A673 (cell line): ENCODE measurements around the gene TEX14. TPM values are rescaled to one million over a fixed set of nuclear protein-coding genes. Genes with fewer than 3 reads are reported as not detected.

Source experiments
- Bru-seq: library from RNA; stranded (reverse); fragments of 400-500 nt; gene quantifications from one replicate; lab custom pipeline; 2021; lab: Mats Ljungman, UMichigan
- BruChase-seq, 2 experiments: library from RNA; stranded (reverse); fragments of 400-500 nt; gene quantifications; one replicate each; lab custom pipeline; 2021; lab: Mats Ljungman, UMichigan
- BruUV-seq: library from RNA; stranded (reverse); fragments of 400-500 nt; replicated peaks from 2 replicates; lab custom pipeline; 2021; lab: Mats Ljungman, UMichigan
- CTCF ChIA-PET: fragments of 300-600 bp; sonication (Branson Sonifier 250); formaldehyde crosslinking; loops from one replicate; lab custom pipeline; 2022; ENCODE audit warnings: antibody characterized with exemption; lab: Charles Lee
- POLR2A ChIA-PET: fragments of 300-600 bp; sonication (Branson Sonifier 250); formaldehyde crosslinking; loops from one replicate; lab custom pipeline; 2022; ENCODE audit warnings: antibody characterized with exemption; ENCODE audit not compliant: low non-redundant PET; lab: Charles Lee
- DNase-seq: peaks from one replicate; pipeline ENCODE4 v3.0.0-alpha.2; 2015; ENCODE audit warnings: low spot score
- H3K27ac ChIP-seq: fragments of 200-600 bp; sonication (generic); 2 replicates; pipeline ENCODE4 v1.5.1; 2016; ENCODE audit warnings: mixed run types, low read depth, mild to moderate bottlenecking, mixed read lengths, antibody characterized with exemption, low read length; ENCODE audit not compliant: poor library complexity, severe bottlenecking
- H3K27me3 ChIP-seq: fragments of 200-600 bp; sonication (generic); replicated peaks from 2 replicates; pipeline ENCODE4 v1.6.1; 2017; ENCODE audit warnings: mixed run types, low read depth, mild to moderate bottlenecking, mixed read lengths, antibody characterized with exemption, low read length; ENCODE audit not compliant: insufficient read depth, poor library complexity
- H3K36me3 ChIP-seq: fragments of 200-600 bp; sonication (generic); 2 replicates; pipeline ENCODE4 v1.6.1; 2016; ENCODE audit warnings: mixed run types, mild to moderate bottlenecking, mixed read lengths, antibody characterized with exemption, low read length; ENCODE audit not compliant: insufficient read depth, poor library complexity, severe bottlenecking
- H3K4me1 ChIP-seq: fragments of 200-600 bp; sonication (generic); 2 replicates; pipeline ENCODE4 v1.6.1; 2017; ENCODE audit warnings: mixed run types, mild to moderate bottlenecking, mixed read lengths, antibody characterized with exemption, low read length; ENCODE audit not compliant: insufficient read depth, poor library complexity, severe bottlenecking
- H3K4me3 ChIP-seq: fragments of 200-600 bp; sonication (generic); 2 replicates; pipeline ENCODE4 v1.5.1; 2016; ENCODE audit warnings: low read depth, mixed run types, mild to moderate bottlenecking, mixed read lengths, low read length; ENCODE audit not compliant: poor library complexity, severe bottlenecking
- H3K9me3 ChIP-seq: fragments of 200-600 bp; sonication (generic); 2 replicates; pipeline ENCODE4 v1.6.1; 2016; ENCODE audit warnings: mixed run types, low read depth, mild to moderate bottlenecking, mixed read lengths, antibody characterized with exemption, low read length; ENCODE audit not compliant: poor library complexity, severe bottlenecking
- EZH2 ChIP-seq: fragments of 200-600 bp; sonication (generic); IDR thresholded peaks from 2 replicates; pipeline ENCODE4 v1.6.1; 2017; ENCODE audit warnings: borderline replicate concordance, low read depth, mild to moderate bottlenecking, mixed read lengths, antibody characterized with exemption, low read length; ENCODE audit not compliant: poor library complexity, severe bottlenecking
- intact Hi-C: fragments of 100-400 bp; cut with micrococcal nuclease; formaldehyde crosslinking; loops from one replicate; pipeline ENCODE4 v1.10.0; 2022; ENCODE audit not compliant: unreplicated experiment
- long read RNA-seq: library from polyadenylated mRNA; stranded (forward); transcript quantifications from one replicate; pipeline ENCODE4 v2.0.0, GENCODE V29; 2022
- total RNA-seq: library from RNA; stranded (reverse); gene quantifications from 2 replicates; pipeline ENCODE4 v1.2.3, GENCODE V29; 2021
- TF ChIP-seq, protein P1 (sequence below): fragments of 300-800, 200-600 bp; sonication (generic); conservative IDR thresholded peaks from 2 replicates; pipeline ENCODE4 v1.5.1; 2017; ENCODE audit warnings: low read depth, mild to moderate bottlenecking, antibody characterized with exemption, low read length, moderate library complexity, mixed read lengths

Gene TEX14, protein sequence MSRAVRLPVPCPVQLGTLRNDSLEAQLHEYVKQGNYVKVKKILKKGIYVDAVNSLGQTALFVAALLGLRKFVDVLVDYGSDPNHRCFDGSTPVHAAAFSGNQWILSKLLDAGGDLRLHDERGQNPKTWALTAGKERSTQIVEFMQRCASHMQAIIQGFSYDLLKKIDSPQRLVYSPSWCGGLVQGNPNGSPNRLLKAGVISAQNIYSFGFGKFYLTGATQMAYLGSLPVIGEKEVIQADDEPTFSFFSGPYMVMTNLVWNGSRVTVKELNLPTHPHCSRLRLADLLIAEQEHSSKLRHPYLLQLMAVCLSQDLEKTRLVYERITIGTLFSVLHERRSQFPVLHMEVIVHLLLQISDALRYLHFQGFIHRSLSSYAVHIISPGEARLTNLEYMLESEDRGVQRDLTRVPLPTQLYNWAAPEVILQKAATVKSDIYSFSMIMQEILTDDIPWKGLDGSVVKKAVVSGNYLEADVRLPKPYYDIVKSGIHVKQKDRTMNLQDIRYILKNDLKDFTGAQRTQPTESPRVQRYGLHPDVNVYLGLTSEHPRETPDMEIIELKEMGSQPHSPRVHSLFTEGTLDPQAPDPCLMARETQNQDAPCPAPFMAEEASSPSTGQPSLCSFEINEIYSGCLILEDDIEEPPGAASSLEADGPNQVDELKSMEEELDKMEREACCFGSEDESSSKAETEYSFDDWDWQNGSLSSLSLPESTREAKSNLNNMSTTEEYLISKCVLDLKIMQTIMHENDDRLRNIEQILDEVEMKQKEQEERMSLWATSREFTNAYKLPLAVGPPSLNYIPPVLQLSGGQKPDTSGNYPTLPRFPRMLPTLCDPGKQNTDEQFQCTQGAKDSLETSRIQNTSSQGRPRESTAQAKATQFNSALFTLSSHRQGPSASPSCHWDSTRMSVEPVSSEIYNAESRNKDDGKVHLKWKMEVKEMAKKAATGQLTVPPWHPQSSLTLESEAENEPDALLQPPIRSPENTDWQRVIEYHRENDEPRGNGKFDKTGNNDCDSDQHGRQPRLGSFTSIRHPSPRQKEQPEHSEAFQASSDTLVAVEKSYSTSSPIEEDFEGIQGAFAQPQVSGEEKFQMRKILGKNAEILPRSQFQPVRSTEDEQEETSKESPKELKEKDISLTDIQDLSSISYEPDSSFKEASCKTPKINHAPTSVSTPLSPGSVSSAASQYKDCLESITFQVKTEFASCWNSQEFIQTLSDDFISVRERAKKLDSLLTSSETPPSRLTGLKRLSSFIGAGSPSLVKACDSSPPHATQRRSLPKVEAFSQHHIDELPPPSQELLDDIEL (N-terminal part only)
- total RNA-seq (0.26 and 0.50 TPM in 2 replicates), Bru-seq, nascent RNA (percentile 26 among the genes with signal in this experiment), BruChase-seq, experiment 1, labeled RNA remaining after a 2-hour chase (percentile 26 among the genes with signal in this experiment), BruChase-seq, experiment 2, labeled RNA remaining after a 6-hour chase (percentile 29 among the genes with signal in this experiment)
- long read RNA-seq, partial matches to known transcripts: 0 of 2 reads
- long read RNA-seq, other reads (novel, unspliced or antisense): 2 of 2 reads

DNA sequence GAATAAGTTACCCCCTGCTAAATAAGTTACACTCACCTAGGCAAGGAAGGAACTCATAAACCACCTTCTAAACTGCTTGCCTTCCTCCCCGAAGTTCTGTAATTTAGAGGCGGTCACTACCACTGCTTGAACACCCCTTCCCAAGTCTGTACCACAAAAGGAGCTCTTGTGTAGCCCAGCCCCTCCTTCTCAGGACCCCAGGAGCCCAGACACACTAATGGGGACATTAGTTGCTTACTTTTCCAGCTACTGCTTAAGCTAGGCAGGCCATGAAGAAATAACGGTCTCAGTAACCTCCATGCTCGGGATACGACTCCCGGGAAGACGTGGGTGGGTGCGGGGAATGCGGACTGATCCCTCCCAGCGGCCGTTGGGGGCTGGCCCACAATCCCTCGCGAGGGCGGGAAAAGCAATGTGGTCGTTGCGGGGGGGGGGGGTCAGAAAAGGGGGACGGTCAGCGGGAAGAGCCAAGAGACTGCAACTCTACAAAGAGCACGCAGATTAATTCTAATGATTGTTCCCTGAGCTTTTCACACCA lies at the start of gene TEX14:
TSS of gene TEX14 (minus strand) at position 345 of the 538 bp plus-strand sequence. CDS start 40,044 bp downstream, outside the sequence.
- CTCF ChIA-PET: no interaction called here
- Histone ChIP-seq H3K36me3 (no peaks in the 10 kb centered on the region), H3K4me1 (peaks cover 6% of the 10 kb centered on the region), H3K27ac (peak within 1 kb of the TSS; percentile 87), H3K4me3 (peak within 1 kb of the TSS; percentile 60), H3K9me3 (no peaks in the 10 kb centered on the region), H3K27me3 (no peaks in the 10 kb centered on the region)
- intact Hi-C loops: loop anchor here (2.0 to 10.0 kb wide), 2 partner anchors 33 to 177 kb away; partner anchors contain the start of gene MTMR4
- TF ChIP-seq, protein P1, sequence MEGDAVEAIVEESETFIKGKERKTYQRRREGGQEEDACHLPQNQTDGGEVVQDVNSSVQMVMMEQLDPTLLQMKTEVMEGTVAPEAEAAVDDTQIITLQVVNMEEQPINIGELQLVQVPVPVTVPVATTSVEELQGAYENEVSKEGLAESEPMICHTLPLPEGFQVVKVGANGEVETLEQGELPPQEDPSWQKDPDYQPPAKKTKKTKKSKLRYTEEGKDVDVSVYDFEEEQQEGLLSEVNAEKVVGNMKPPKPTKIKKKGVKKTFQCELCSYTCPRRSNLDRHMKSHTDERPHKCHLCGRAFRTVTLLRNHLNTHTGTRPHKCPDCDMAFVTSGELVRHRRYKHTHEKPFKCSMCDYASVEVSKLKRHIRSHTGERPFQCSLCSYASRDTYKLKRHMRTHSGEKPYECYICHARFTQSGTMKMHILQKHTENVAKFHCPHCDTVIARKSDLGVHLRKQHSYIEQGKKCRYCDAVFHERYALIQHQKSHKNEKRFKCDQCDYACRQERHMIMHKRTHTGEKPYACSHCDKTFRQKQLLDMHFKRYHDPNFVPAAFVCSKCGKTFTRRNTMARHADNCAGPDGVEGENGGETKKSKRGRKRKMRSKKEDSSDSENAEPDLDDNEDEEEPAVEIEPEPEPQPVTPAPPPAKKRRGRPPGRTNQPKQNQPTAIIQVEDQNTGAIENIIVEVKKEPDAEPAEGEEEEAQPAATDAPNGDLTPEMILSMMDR: no peak
- TF ChIP-seq EZH2: no peak
- POLR2A ChIA-PET: no interaction called here
- BruUV-seq: no TSS peak
- no peak for DNase-seq

DNA sequence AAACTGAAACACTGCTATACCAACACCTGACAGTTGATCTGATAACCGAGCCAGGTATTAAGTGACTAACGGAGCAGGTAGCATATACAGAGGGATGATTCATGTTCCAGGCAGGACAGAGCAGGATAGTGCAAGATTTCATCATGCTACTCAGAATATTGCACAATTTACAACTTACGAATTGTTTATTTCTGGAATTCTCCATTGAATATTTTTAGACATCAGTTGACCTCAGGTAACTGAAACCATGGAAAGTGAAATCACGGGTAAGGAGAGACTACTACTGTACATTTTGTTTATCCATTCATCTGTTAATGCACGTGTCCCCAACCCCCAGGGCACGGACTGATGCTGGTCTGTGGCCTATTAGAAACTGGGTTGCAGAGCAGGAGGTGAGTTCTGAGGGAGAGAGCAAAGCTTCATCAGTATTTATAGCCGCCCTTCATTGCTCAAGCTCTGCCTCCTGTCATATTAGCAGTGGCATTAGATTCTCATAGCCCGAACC lies 49.3 kb upstream of the TEX14 start:
- ChIA-PET POLR2A (no interaction called here), CTCF (no interaction called here)
- no peak overlapping the region for H3K27ac ChIP-seq
- H3K4me3 ChIP-seq: no peak overlapping the region
- DNase-seq: no peak
- no peaks in the 10 kb centered on the region for H3K4me1 ChIP-seq
- intact Hi-C loops: no loop called here
- TF ChIP-seq, protein P1: no peak
- no peak for TF ChIP-seq EZH2
- H3K27me3 ChIP-seq: no peaks in the 10 kb centered on the region
- H3K9me3 ChIP-seq: no peaks in the 10 kb centered on the region
- BruUV-seq: no TSS peak
- H3K36me3 ChIP-seq: no peaks in the 10 kb centered on the region
